K562 (cell line): ENCODE results near the gene C6orf47. TPM values are rescaled to one million over a fixed set of nuclear protein-coding genes. Genes with fewer than 3 reads are reported as not detected.

Source experiments
- GABPB1 ChIP-seq: sonication (generic); formaldehyde crosslinking; IDR thresholded peaks from 2 replicates; pipeline ENCODE4 v1.8.0; 2022; ENCODE audit warnings: mild to moderate bottlenecking, missing genetic modification reagents
- GATAD2B ChIP-seq: fragments of 450-650 bp; IDR thresholded peaks from 2 replicates; pipeline ENCODE4 v1.6.1; 2017; ENCODE audit warnings: mild to moderate bottlenecking, borderline replicate concordance
- HLTF ChIP-seq: fragments of 450-650 bp; IDR thresholded peaks from 2 replicates; pipeline ENCODE4 v1.6.1; 2016
- JUND ChIP-seq, 2 experiments: IDR thresholded peaks; 2 replicates in 1 of 2; 3 replicates in 1 of 2; pipeline ENCODE4 v1.6.1; 2011; ENCODE audit warnings: borderline replicate concordance in 2 of 2, low read depth in 2 of 2, low read length in 2 of 2, improper control_type of control experiment in 1 of 2, missing biosample characterization in 1 of 2, missing genetic modification characterization in 1 of 2, missing genetic modification reagents in 1 of 2
- MYNN ChIP-seq, 2 experiments: sonication (generic); formaldehyde crosslinking in 1 of 2; IDR thresholded peaks; 2 replicates each; pipeline versions ENCODE4 v1.5.0 to v1.6.1; 2016 to 2020; ENCODE audit warnings: antibody characterized with exemption in 1 of 2, missing genetic modification reagents in 1 of 2
- POLR2A ChIP-seq: fragments of 450-650 bp; conservative IDR thresholded peaks from 2 replicates; pipeline ENCODE4 v1.6.1; 2016
- SRSF7 ChIP-seq: fragments of 200-400 bp; formaldehyde crosslinking; optimal IDR thresholded peaks from 2 replicates; pipeline ENCODE3; 2017; ENCODE audit warnings: mild to moderate bottlenecking, low read depth, low read length
- TAL1 ChIP-seq: fragments of 450-650 bp; IDR thresholded peaks from 2 replicates; pipeline ENCODE4 v1.6.1; 2016; ENCODE audit warnings: mild to moderate bottlenecking
- ZNF324 ChIP-seq: fragments of 250-450 bp; sonication (Bioruptor Pico); IDR thresholded peaks from 2 replicates; pipeline ENCODE4 v1.4.0; 2020; ENCODE audit warnings: mild to moderate bottlenecking
- ZNF551 ChIP-seq: fragments of 250-450 bp; sonication (Bioruptor Pico); IDR thresholded peaks from 2 replicates; pipeline ENCODE4 v1.5.0; 2021; ENCODE audit warnings: mild to moderate bottlenecking, moderate library complexity
- ZSCAN32 ChIP-seq: fragments of 450-650 bp; formaldehyde crosslinking; IDR thresholded peaks from 2 replicates; pipeline ENCODE4 v1.4.0; 2020; ENCODE audit warnings: mild to moderate bottlenecking, moderate library complexity
- polyA plus RNA-seq, 8 experiments: library from polyadenylated mRNA; depleted of rRNA in 4 of 8; stranded (reverse) in 5 of 8; unstranded in 3 of 8; fragments of >200 nt; fragmentation: Nextera tagmentation in 2 of 8; fragmentation: Illumina TruSeq in 1 of 8; extraction: Ambion mirVana in 2 of 8; extraction: Trizol in 1 of 8; gene quantifications; 2 replicates each; pipeline versions ENCODE4 v1.2.1 to v1.2.3, GENCODE V29; 2011 to 2014; ENCODE audit warnings: inconsistent platforms in 1 of 8, missing spikeins in 1 of 8
- total RNA-seq, 7 experiments: library from RNA; depleted of rRNA in 6 of 7; stranded (reverse); fragments of >200 nt in 6 of 7; fragmentation: Illumina TruSeq in 2 of 7; extraction: Trizol in 2 of 7; gene quantifications; 2 replicates each; pipeline versions ENCODE4 v1.2.1 to v1.2.3, GENCODE V29; 2011 to 2021; ENCODE audit warnings: low replicate concordance in 1 of 7
- TF ChIP-seq, protein P1 (sequence below), 2 experiments: fragments of 450-650 bp in 1 of 2; IDR thresholded peaks; 2 replicates each; pipeline ENCODE4 v1.6.1; 2011 to 2017; ENCODE audit warnings: low read depth in 2 of 2, antibody characterized with exemption in 1 of 2, borderline replicate concordance in 1 of 2, low read length in 1 of 2, mild to moderate bottlenecking in 1 of 2, mixed read lengths in 1 of 2; ENCODE audit not compliant: control insufficient read depth in 1 of 2
- TF ChIP-seq, protein P2 (sequence below): fragments of 450-650 bp; IDR thresholded peaks from 2 replicates; pipeline ENCODE4 v1.6.1; 2016; ENCODE audit warnings: borderline replicate concordance
- TF ChIP-seq, protein P3 (sequence below): fragments of 250-450 bp; sonication (Bioruptor Pico); IDR thresholded peaks from 2 replicates; pipeline ENCODE4 v1.5.0; 2021
- TF ChIP-seq, protein P4 (sequence below): fragments of 450-650 bp; IDR thresholded peaks from 2 replicates; pipeline ENCODE4 v1.6.1; 2017; ENCODE audit warnings: mild to moderate bottlenecking, moderate library complexity

The C6orf47 gene
- total and polyA plus RNA-seq, 9 of the 15 experiments (the other 6 are each of a cell fraction or from before 2014, with no cell fraction given) = 0.14 to 43.8 (median 27.0) TPM

GRCh38 chr6:31663961-31664789 lies 3.6 kb upstream of the C6orf47 start (continued):
- TF ChIP-seq SRSF7 = no peak
- TF ChIP-seq GATAD2B = no peak
- TF ChIP-seq ZSCAN32 (CRISPR knock-in tag) = peak; percentile 41
- peak; percentile 7; the same call in 1 of the 2 replicates for TF ChIP-seq ZNF324
- TF ChIP-seq HLTF = peak; percentile 69; the same call in 1 of the 2 replicates
- TF ChIP-seq MYNN (IDR thresholded peaks at IDR 0.05) = peak; percentile 57; the same call in 1 of the 2 replicates
- TF ChIP-seq MYNN (CRISPR knock-in tag; IDR thresholded peaks at IDR 0.05) = no peak
- TF ChIP-seq, protein P1, sequence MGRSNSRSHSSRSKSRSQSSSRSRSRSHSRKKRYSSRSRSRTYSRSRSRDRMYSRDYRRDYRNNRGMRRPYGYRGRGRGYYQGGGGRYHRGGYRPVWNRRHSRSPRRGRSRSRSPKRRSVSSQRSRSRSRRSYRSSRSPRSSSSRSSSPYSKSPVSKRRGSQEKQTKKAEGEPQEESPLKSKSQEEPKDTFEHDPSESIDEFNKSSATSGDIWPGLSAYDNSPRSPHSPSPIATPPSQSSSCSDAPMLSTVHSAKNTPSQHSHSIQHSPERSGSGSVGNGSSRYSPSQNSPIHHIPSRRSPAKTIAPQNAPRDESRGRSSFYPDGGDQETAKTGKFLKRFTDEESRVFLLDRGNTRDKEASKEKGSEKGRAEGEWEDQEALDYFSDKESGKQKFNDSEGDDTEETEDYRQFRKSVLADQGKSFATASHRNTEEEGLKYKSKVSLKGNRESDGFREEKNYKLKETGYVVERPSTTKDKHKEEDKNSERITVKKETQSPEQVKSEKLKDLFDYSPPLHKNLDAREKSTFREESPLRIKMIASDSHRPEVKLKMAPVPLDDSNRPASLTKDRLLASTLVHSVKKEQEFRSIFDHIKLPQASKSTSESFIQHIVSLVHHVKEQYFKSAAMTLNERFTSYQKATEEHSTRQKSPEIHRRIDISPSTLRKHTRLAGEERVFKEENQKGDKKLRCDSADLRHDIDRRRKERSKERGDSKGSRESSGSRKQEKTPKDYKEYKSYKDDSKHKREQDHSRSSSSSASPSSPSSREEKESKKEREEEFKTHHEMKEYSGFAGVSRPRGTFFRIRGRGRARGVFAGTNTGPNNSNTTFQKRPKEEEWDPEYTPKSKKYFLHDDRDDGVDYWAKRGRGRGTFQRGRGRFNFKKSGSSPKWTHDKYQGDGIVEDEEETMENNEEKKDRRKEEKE (IDR thresholded peaks at IDR 0.05; ENCODE audit: borderline replicate concordance in 1 of 2, control insufficient read depth in 1 of 2, low read depth in 2 of 2, low read length in 1 of 2) = peak in 1 of 2 experiments; percentile 62; a peak in 1 of 4 replicates
- TF ChIP-seq, protein P2, sequence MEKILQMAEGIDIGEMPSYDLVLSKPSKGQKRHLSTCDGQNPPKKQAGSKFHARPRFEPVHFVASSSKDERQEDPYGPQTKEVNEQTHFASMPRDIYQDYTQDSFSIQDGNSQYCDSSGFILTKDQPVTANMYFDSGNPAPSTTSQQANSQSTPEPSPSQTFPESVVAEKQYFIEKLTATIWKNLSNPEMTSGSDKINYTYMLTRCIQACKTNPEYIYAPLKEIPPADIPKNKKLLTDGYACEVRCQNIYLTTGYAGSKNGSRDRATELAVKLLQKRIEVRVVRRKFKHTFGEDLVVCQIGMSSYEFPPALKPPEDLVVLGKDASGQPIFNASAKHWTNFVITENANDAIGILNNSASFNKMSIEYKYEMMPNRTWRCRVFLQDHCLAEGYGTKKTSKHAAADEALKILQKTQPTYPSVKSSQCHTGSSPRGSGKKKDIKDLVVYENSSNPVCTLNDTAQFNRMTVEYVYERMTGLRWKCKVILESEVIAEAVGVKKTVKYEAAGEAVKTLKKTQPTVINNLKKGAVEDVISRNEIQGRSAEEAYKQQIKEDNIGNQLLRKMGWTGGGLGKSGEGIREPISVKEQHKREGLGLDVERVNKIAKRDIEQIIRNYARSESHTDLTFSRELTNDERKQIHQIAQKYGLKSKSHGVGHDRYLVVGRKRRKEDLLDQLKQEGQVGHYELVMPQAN = peak; percentile 38
- no peak for TF ChIP-seq ZNF551
- TF ChIP-seq JUND (IDR thresholded peaks at IDR 0.05; ENCODE audit: borderline replicate concordance, low read depth, low read length) = peak; percentile 99
- TF ChIP-seq JUND (tag; IDR thresholded peaks at IDR 0.05; ENCODE audit: borderline replicate concordance, low read depth, low read length) = peak; percentile 95
- peak; percentile 32; the same call in 1 of the 2 replicates for TF ChIP-seq TAL1
- peak; percentile 79 for TF ChIP-seq GABPB1
- peak; percentile 63 for TF ChIP-seq POLR2A
- TF ChIP-seq, protein P3, sequence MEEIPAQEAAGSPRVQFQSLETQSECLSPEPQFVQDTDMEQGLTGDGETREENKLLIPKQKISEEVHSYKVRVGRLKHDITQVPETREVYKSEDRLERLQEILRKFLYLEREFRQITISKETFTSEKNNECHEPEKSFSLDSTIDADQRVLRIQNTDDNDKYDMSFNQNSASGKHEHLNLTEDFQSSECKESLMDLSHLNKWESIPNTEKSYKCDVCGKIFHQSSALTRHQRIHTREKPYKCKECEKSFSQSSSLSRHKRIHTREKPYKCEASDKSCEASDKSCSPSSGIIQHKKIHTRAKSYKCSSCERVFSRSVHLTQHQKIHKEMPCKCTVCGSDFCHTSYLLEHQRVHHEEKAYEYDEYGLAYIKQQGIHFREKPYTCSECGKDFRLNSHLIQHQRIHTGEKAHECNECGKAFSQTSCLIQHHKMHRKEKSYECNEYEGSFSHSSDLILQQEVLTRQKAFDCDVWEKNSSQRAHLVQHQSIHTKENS (CRISPR knock-in tag) = no peak
- TF ChIP-seq, protein P4, sequence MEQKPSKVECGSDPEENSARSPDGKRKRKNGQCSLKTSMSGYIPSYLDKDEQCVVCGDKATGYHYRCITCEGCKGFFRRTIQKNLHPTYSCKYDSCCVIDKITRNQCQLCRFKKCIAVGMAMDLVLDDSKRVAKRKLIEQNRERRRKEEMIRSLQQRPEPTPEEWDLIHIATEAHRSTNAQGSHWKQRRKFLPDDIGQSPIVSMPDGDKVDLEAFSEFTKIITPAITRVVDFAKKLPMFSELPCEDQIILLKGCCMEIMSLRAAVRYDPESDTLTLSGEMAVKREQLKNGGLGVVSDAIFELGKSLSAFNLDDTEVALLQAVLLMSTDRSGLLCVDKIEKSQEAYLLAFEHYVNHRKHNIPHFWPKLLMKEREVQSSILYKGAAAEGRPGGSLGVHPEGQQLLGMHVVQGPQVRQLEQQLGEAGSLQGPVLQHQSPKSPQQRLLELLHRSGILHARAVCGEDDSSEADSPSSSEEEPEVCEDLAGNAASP = no peak
